ENCODE measurements around the gene MARCKS. TPM values are rescaled to one million over a fixed set of nuclear protein-coding genes. Genes with fewer than 3 reads are reported as not detected.
A peak's percentile ranks its signal among the peaks of the same experiment; 100 is the strongest.

Gene MARCKS
- total and polyA plus RNA-seq, 2 experiments from 2014 or later, result 193 to 224 TPM

- TF ChIP-seq CTCF (IDR thresholded peaks at IDR 0.05; ENCODE audit: low read depth, low read length), result no peak
Observed at GRCh38 chr6:113848811-113849210, 8.3 kb upstream of the MARCKS start.

GRCh38 chr6:113853252-113853651 is 3.9 kb upstream of the MARCKS start:
- DNase-seq (ENCODE audit: low read depth in 1 of 2, low spot score in 1 of 2), result no peak
- Histone ChIP-seq H3K4me1 (ENCODE audit: low read depth) (no peaks in the 10 kb centered on the region), H3K36me3 (no peaks in the 10 kb centered on the region), H3K9me3 (ENCODE audit: low read depth) (no peaks in the 10 kb centered on the region), H3K4me3 (no peak overlapping the region), H3K27me3 (peaks cover 48% of the 10 kb centered on the region), H3K27ac (no peak overlapping the region)
- no peak for TF ChIP-seq CTCF (IDR thresholded peaks at IDR 0.05; ENCODE audit: low read depth, low read length)

More at GRCh38 chr6:113848811-113849210, 8.3 kb upstream of the MARCKS start:
- Histone ChIP-seq H3K36me3 (no peaks in the 10 kb centered on the region), H3K4me3 (no peak overlapping the region), H3K9me3 (ENCODE audit: low read depth) (no peaks in the 10 kb centered on the region), H3K27ac (no peak overlapping the region), H3K4me1 (ENCODE audit: low read depth) (no peaks in the 10 kb centered on the region), H3K27me3 (peaks cover 52% of the 10 kb centered on the region)
- DNase-seq (ENCODE audit: low read depth in 1 of 2, low spot score in 1 of 2), result no peak

- peaks cover 36% of the 10 kb centered on the region for H3K27me3 ChIP-seq
- peak overlapping the region; percentile 98 for H3K4me3 ChIP-seq
- DNase-seq (ENCODE audit: low read depth in 1 of 2, low spot score in 1 of 2), result peak; percentile 85 to 92
- H3K27ac ChIP-seq, result peak overlapping the region; percentile 63
- H3K4me1 ChIP-seq (ENCODE audit: low read depth), result no peaks in the 10 kb centered on the region
- no peaks in the 10 kb centered on the region for H3K36me3 ChIP-seq
- peak; percentile 19 for TF ChIP-seq CTCF (IDR thresholded peaks at IDR 0.05; ENCODE audit: low read depth, low read length)
- H3K9me3 ChIP-seq (ENCODE audit: low read depth), result no peaks in the 10 kb centered on the region
Observed at GRCh38 chr6:113854531-113855499, 2.3 kb upstream of the MARCKS start.

- TF ChIP-seq CTCF (IDR thresholded peaks at IDR 0.05; ENCODE audit: low read depth, low read length), result no peak
- Histone ChIP-seq H3K36me3 (no peaks in the 10 kb centered on the region), H3K27me3 (peaks cover 33% of the 10 kb centered on the region), H3K9me3 (ENCODE audit: low read depth) (no peaks in the 10 kb centered on the region), H3K4me1 (ENCODE audit: low read depth) (no peaks in the 10 kb centered on the region), H3K4me3 (peak overlapping the region; percentile 98), H3K27ac (peak overlapping the region; percentile 63)
- DNase-seq (ENCODE audit: low read depth in 1 of 2, low spot score in 1 of 2), result peak; percentile 54 to 72
Observed at GRCh38 chr6:113855500-113856374, 1.4 kb upstream of the MARCKS start.

GRCh38 chr6:113856375-113856624 is 845 bp upstream of the MARCKS start:
- Histone ChIP-seq H3K36me3 (peaks cover 2% of the 10 kb centered on the region), H3K4me3 (peak overlapping the region; percentile 98), H3K27me3 (peaks cover 28% of the 10 kb centered on the region), H3K9me3 (ENCODE audit: low read depth) (no peaks in the 10 kb centered on the region), H3K27ac (peak overlapping the region; percentile 63), H3K4me1 (ENCODE audit: low read depth) (peaks cover 1% of the 10 kb centered on the region)
- DNase-seq (ENCODE audit: low read depth in 1 of 2, low spot score in 1 of 2), result no peak
- no peak for TF ChIP-seq CTCF (IDR thresholded peaks at IDR 0.05; ENCODE audit: low read depth, low read length)
